Fibroblast of lung (primary cell): ENCODE results near the gene PTPN9. TPM values are rescaled to one million over a fixed set of nuclear protein-coding genes. Genes with fewer than 3 reads are reported as not detected.
A peak's percentile ranks its signal among the peaks of the same experiment; 100 is the strongest.
"Not testable (repeated sequence)": the region's sequence is repeated elsewhere in the genome, so short reads cannot be mapped to it uniquely, and the experiment has no call there.

ENCODE experiments used
- DNase-seq, 2 donors: peaks; one replicate each; pipeline versions ENCODE4 v3.0.0 to v3.0.0-alpha.2; 2010; ENCODE audit warnings: low read depth in 2 of 2
- H2AFZ ChIP-seq: 2 replicates; pipeline ENCODE4 v1.5.1; 2012; ENCODE audit warnings: low read length, control low read depth, inconsistent platforms
- H3K27ac ChIP-seq: 2 replicates; pipeline ENCODE4 v1.5.1; 2011; ENCODE audit warnings: low read length, control low read depth; ENCODE audit not compliant: insufficient read depth
- H3K27me3 ChIP-seq: 2 replicates; pipeline ENCODE4 v1.5.1; 2011; ENCODE audit warnings: mild to moderate bottlenecking, low read length; ENCODE audit not compliant: control insufficient read depth, insufficient read depth
- H3K36me3 ChIP-seq: 2 replicates; pipeline ENCODE4 v1.5.1; 2011; ENCODE audit warnings: low read length; ENCODE audit not compliant: control insufficient read depth, insufficient read depth
- H3K4me1 ChIP-seq: 2 replicates; pipeline ENCODE4 v1.5.1; 2011; ENCODE audit warnings: low read length; ENCODE audit not compliant: control insufficient read depth, insufficient read depth; ENCODE audit errors: extremely low read depth
- H3K4me2 ChIP-seq: 2 replicates; pipeline ENCODE4 v1.5.1; 2011; ENCODE audit warnings: low read length, control low read depth; ENCODE audit not compliant: insufficient read depth; ENCODE audit errors: extremely low read depth
- H3K4me3 ChIP-seq, 4 experiments: fragments of 200-600 bp in 1 of 4; sonication (generic) in 1 of 4; replicated peaks in 1 of 4; 2 replicates each; pipeline ENCODE4 v1.5.1; 2011 to 2016; ENCODE audit warnings: low read length in 4 of 4, low read depth in 3 of 4, mild to moderate bottlenecking in 3 of 4, control low read depth in 2 of 4, inconsistent platforms in 1 of 4, mixed read lengths in 1 of 4; ENCODE audit not compliant: insufficient read depth in 1 of 4; ENCODE audit errors: control extremely low read depth in 1 of 4
- H3K79me2 ChIP-seq: 2 replicates; pipeline ENCODE4 v1.5.1; 2012; ENCODE audit warnings: mild to moderate bottlenecking, low read length, inconsistent platforms; ENCODE audit not compliant: control insufficient read depth, insufficient read depth
- H3K9ac ChIP-seq: 2 replicates; pipeline ENCODE4 v1.5.1; 2011; ENCODE audit warnings: mild to moderate bottlenecking, low read length, control low read depth; ENCODE audit not compliant: insufficient read depth
- H3K9me3 ChIP-seq: 2 replicates; pipeline ENCODE4 v1.5.1; 2012; ENCODE audit warnings: low read depth, low read length; ENCODE audit not compliant: control insufficient read depth, insufficient read depth
- H4K20me1 ChIP-seq: 2 replicates; pipeline ENCODE4 v1.5.1; 2011; ENCODE audit warnings: low read length; ENCODE audit not compliant: control insufficient read depth, insufficient read depth; ENCODE audit errors: extremely low read depth
- CTCF ChIP-seq, 2 donors: IDR thresholded peaks in 1 of 2; conservative IDR thresholded peaks in 1 of 2; 1 replicate in 1 of 2; 2 replicates in 1 of 2; pipeline ENCODE4 v1.5.1; 2011 to 2012; ENCODE audit warnings: low read length in 2 of 2, control low read depth in 1 of 2, inconsistent platforms in 1 of 2, low read depth in 1 of 2, mild to moderate bottlenecking in 1 of 2
- EZH2 ChIP-seq: IDR thresholded peaks from 2 replicates; pipeline ENCODE4 v1.5.1; 2012; ENCODE audit warnings: low read length, control low read depth, mild to moderate bottlenecking; ENCODE audit errors: missing control alignments
- polyA plus RNA-seq, 2 donors: library from polyadenylated mRNA; depleted of rRNA in 1 of 2; stranded (reverse) in 1 of 2; unstranded in 1 of 2; fragments of >200 nt; gene quantifications; 2 replicates each; pipeline ENCODE4 v1.2.1, GENCODE V29; 2011 to 2012; ENCODE audit warnings: missing spikeins in 1 of 2
- total RNA-seq: library from RNA; depleted of rRNA; stranded (reverse); fragments of >200 nt; gene quantifications from 2 replicates; pipeline ENCODE4 v1.2.1, GENCODE V29; 2014

PTPN9 gene
- total and polyA plus RNA-seq, 2 donors (not counting 1 experiment from before 2014, with no cell fraction given) = 20.6 to 41.6 TPM

GRCh38 chr15:75570126-75570845 is 8.8 kb downstream of the PTPN9 start:
- H3K4me2 ChIP-seq = no peak overlapping the region
- H3K79me2 ChIP-seq = peaks cover 68% of the 10 kb centered on the region
- peaks cover 2% of the 10 kb centered on the region for H3K4me1 ChIP-seq
- no peak for TF ChIP-seq EZH2
- no peak overlapping the region for H3K9ac ChIP-seq
- peaks cover 2% of the 10 kb centered on the region for H4K20me1 ChIP-seq
- no peak for DNase-seq
- no peaks in the 10 kb centered on the region for H3K36me3 ChIP-seq
- no peak overlapping the region for H3K27ac ChIP-seq
- H3K4me3 ChIP-seq = no peak overlapping the region
- no peaks in the 10 kb centered on the region for H3K9me3 ChIP-seq
- no peaks in the 10 kb centered on the region for H3K27me3 ChIP-seq
- H2AFZ ChIP-seq = no peak overlapping the region

DNA sequence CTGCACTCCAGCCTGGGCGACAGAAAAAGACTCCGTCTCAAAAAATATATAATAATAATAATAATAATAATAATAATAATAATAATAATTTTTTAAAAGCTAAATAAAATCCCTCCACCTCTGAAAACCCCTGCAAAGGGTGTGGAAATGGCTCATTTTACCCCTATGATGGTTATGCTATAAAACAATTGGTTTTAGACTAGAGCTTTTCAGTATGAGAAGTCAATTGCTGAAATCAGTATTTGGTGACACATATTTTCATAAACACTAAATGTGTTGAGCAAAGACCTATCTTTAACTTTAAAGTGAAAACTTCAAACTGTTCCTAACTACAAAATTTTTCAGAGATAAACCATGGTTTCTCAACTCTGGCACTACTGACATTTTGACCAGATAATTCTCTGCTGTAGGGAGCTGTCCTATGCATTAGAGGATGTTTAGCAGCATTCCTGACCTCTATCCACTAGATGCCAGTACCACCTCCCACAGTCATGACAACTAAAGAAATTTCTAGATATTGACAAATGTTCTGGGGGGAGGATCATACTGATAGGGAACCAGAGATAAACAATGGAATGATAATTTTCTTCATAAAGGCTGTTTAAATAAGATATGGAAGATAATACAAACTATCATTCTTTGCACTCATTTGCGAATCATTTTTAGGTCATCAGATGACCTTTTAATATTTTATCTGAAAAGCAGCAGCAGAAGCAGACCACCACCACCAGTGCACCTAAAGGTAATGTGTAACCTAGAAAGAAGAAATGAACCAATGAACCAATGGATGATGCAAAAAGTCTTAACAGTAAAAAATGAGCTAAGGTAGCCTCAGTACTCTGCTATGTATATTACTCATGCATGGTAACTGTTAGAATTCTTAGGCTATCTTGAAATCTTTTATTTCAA is 13.8 kb downstream of the PTPN9 start:
- TF ChIP-seq CTCF (conservative IDR thresholded peaks at IDR 0.05 in 1 of 2, IDR thresholded peaks at IDR 0.05 in 1 of 2; ENCODE audit: low read depth in 1 of 2, low read length in 2 of 2) = no peak
- no peak for TF ChIP-seq EZH2
- peak in 1 of 2 donors; percentile 62 for DNase-seq

GRCh38 chr15:75561888-75562287 is 17.2 kb downstream of the PTPN9 start:
- Histone ChIP-seq H3K9ac (no peak overlapping the region), H3K79me2 (peaks cover 25% of the 10 kb centered on the region), H3K27ac (no peak overlapping the region), H3K9me3 (no peaks in the 10 kb centered on the region), H3K27me3 (no peaks in the 10 kb centered on the region), H3K4me2 (no peak overlapping the region), H2AFZ (no peak overlapping the region), H3K4me1 (no peaks in the 10 kb centered on the region), H3K36me3 (no peaks in the 10 kb centered on the region), H4K20me1 (no peaks in the 10 kb centered on the region), H3K4me3 (no peak overlapping the region)
- no peak for TF ChIP-seq CTCF (conservative IDR thresholded peaks at IDR 0.05 in 1 of 2, IDR thresholded peaks at IDR 0.05 in 1 of 2; ENCODE audit: low read depth in 1 of 2, low read length in 2 of 2)
- DNase-seq = no peak

More for the DNA sequence above, 13.8 kb downstream of the PTPN9 start:
- no peak overlapping the region for H3K4me3 ChIP-seq
- no peaks in the 10 kb centered on the region for H3K36me3 ChIP-seq
- no peaks in the 10 kb centered on the region for H4K20me1 ChIP-seq
- H3K9me3 ChIP-seq = no peaks in the 10 kb centered on the region
- H3K27me3 ChIP-seq = no peaks in the 10 kb centered on the region
- no peaks in the 10 kb centered on the region for H3K4me1 ChIP-seq
- H3K4me2 ChIP-seq = no peak overlapping the region
- H2AFZ ChIP-seq = no peak overlapping the region
- peaks cover 46% of the 10 kb centered on the region for H3K79me2 ChIP-seq
- H3K27ac ChIP-seq = no peak overlapping the region
- no peak overlapping the region for H3K9ac ChIP-seq

- H3K9ac ChIP-seq, H3K36me3 ChIP-seq, H3K27ac ChIP-seq, H3K9me3 ChIP-seq, H4K20me1 ChIP-seq, H3K4me3 ChIP-seq, H3K4me1 ChIP-seq, H2AFZ ChIP-seq, H3K27me3 ChIP-seq, H3K4me2 ChIP-seq: not testable (repeated sequence)
- DNase-seq = peak in 1 of 2 donors; percentile 20
- H3K79me2 ChIP-seq = peaks cover 21% of the 10 kb centered on the region
Observed at GRCh38 chr15:75559360-75559759, 19.8 kb downstream of the PTPN9 start.

DNA sequence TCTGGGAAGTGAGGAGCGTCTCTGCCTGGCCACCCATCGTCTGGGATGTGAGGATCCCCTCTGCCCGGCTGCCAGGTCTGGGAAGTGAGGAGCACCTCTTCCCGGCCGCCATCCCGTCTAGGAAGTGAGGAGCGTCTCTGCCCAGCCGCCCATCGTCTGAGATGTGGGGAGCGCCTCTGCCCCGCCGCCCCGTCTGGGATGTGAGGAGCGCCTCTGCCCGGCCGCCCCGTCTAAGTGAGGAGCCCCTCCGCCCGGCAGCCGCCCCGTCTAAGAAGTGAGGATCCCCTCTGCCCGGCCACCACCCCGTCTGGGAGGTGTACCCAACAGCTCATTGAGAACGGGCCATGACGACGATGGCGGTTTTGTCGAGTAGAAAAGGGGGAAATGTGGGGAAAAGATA is 20.2 kb downstream of the PTPN9 start:
- H3K27me3 ChIP-seq, H2AFZ ChIP-seq, DNase-seq, H3K9me3 ChIP-seq, H4K20me1 ChIP-seq, H3K4me1 ChIP-seq, H3K4me2 ChIP-seq, H3K27ac ChIP-seq, H3K4me3 ChIP-seq, H3K9ac ChIP-seq, H3K36me3 ChIP-seq: not testable (repeated sequence)
- peaks cover 19% of the 10 kb centered on the region for H3K79me2 ChIP-seq
